H1 (cell line): ENCODE measurements around the gene MRPL55. TPM values are rescaled to one million over a fixed set of nuclear protein-coding genes. Genes with fewer than 3 reads are reported as not detected.

ENCODE experiments used
- BCL11A ChIP-seq, 2 experiments: IDR thresholded peaks; one replicate each; pipeline ENCODE4 v1.6.1; 2011; ENCODE audit warnings: low read depth in 2 of 2, low read length in 2 of 2, mild to moderate bottlenecking in 2 of 2
- EZH2 ChIP-seq: fragments of 200-600 bp; sonication (generic); IDR thresholded peaks from 2 replicates; pipeline ENCODE4 v1.7.1; 2012; ENCODE audit warnings: low read depth, mild to moderate bottlenecking, moderate library complexity, low read length, inconsistent platforms; ENCODE audit not compliant: severe bottlenecking
- GTF2F1 ChIP-seq: IDR thresholded peaks from 2 replicates; pipeline ENCODE4 v1.6.1; 2012; ENCODE audit warnings: low read depth, low read length, improper control_type of control experiment, borderline replicate concordance
- KDM5A ChIP-seq: fragments of 200-600 bp; IDR thresholded peaks from 2 replicates; pipeline ENCODE4 v1.7.1; 2012; ENCODE audit warnings: mild to moderate bottlenecking, low read length, inconsistent platforms, mixed read lengths
- SIN3A ChIP-seq, 2 experiments: IDR thresholded peaks in 1 of 2; conservative IDR thresholded peaks in 1 of 2; 2 replicates each; pipeline ENCODE4 v1.6.1; 2011 to 2012; ENCODE audit warnings: low read length in 2 of 2, improper control_type of control experiment in 1 of 2, low read depth in 1 of 2, mild to moderate bottlenecking in 1 of 2
- SP2 ChIP-seq: IDR thresholded peaks from 2 replicates; pipeline ENCODE4 v1.6.1; 2012; ENCODE audit warnings: mild to moderate bottlenecking, low read length, inconsistent platforms
- TAF1 ChIP-seq: IDR thresholded peaks from 2 replicates; pipeline ENCODE4 v1.6.1; 2011; ENCODE audit warnings: mild to moderate bottlenecking, low read depth, low read length
- polyA plus RNA-seq, 7 experiments: library from polyadenylated mRNA; depleted of rRNA in 3 of 7; stranded (reverse) in 5 of 7; unstranded in 2 of 7; fragments of >200 nt in 5 of 7; fragments of 200-250 nt in 2 of 7; gene quantifications; 1 replicate in 5 of 7; 2 replicates in 1 of 7; 4 replicates in 1 of 7; pipeline versions ENCODE4 v1.2.1 to v1.2.3, GENCODE V29; 2011 to 2013; ENCODE audit warnings: missing spikeins in 2 of 7, mixed read lengths in 2 of 7
- total RNA-seq: library from RNA; stranded (reverse); fragmentation: NEBNext Ultra II Directional; extraction: Animal tissue kit (Norgen Biotek cat#: 25700); gene quantifications from 2 replicates; pipeline ENCODE4 v1.2.1, GENCODE V29; 2021

MRPL55 gene
- total and polyA plus RNA-seq, 2 of the 8 experiments (the other 6 are each of a cell fraction or from before 2014, with no cell fraction given) = 59.0 to 244 TPM

DNA sequence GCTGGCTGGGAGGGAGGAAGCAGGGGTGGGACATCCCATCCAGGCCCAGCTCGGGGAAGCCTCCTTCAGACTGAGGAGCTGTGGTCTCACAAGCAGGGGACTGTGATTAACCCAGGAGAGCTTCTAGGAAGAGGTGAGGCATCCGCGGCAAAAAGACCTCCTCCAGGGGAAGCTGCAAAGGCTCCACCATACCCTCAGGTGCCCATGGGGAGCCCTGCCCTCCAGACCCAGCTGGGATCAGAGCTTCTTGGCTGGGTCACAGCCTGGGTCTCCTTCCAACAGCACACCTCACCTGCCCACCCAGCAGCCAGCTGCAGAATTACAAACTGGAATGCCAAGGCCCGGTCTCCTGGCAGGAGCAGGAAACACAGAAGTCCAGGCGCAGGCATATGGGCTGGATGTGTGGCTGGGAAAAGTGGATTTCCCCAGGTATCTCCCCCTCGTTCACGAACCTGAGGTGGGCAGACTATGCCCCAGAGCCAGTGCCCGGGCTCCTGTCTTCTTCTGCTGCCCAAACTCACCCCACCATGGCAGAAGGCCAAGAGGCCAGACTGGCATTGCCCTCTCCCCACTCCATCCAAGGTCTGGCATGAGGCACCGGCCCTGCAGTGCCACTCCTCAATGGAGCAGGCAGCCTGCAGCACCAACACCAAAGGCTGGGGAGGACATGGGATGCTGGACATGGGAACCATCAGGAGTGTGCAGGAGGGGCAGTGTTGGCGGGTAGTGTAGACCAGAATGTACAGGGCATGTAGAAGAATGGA is 42.0 kb downstream of the MRPL55 start (continued):
- TF ChIP-seq GTF2F1 (no peak), TAF1 (no peak), SP2 (no peak), EZH2 (no peak), KDM5A (no peak), SIN3A (conservative IDR thresholded peaks at IDR 0.05 in 1 of 2, IDR thresholded peaks at IDR 0.05 in 1 of 2; ENCODE audit: low read depth in 1 of 2, low read length in 2 of 2) (no peak), BCL11A (IDR thresholded peaks at IDR 0.05; ENCODE audit: low read depth in 2 of 2, low read length in 2 of 2) (no peak)
